Occipital lobe (tissue), 2 donors: Measurements from ENCODE around the gene ANO3. TPM values are rescaled to one million over a fixed set of nuclear protein-coding genes. Genes with fewer than 3 reads are reported as not detected.

Source experiments
- DNase-seq: peaks from one replicate; lab custom pipeline; 2025; lab: John Stamatoyannopoulos, UW
- total RNA-seq: library from RNA; depleted of rRNA; stranded (reverse); fragments of >200 nt; gene quantifications from one replicate; pipeline ENCODE4 v1.2.3, GENCODE V29; 2014

The ANO3 gene
- total RNA-seq, 1 donor from 2014 or later = 6.7 TPM

DNA sequence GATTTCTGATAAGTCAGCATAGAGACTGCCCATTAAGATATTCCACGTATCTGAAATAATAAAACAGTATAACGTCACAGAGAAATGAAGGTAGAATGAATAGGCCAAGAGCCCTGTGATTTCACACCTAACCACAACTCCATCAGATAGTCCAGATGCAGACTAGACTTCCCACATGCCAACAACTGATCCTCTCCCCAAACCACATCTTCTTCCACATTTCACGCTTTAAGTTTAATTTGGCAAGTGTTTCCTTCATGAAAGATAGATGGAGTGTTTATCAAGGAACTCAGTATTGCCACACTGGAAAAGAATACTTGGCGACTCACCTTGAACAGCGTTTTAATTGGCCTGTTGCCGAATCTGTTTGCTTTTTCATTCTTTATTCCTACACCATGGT lies 158.6 kb downstream of the ANO3 start:
- DNase-seq = no peak

DNA sequence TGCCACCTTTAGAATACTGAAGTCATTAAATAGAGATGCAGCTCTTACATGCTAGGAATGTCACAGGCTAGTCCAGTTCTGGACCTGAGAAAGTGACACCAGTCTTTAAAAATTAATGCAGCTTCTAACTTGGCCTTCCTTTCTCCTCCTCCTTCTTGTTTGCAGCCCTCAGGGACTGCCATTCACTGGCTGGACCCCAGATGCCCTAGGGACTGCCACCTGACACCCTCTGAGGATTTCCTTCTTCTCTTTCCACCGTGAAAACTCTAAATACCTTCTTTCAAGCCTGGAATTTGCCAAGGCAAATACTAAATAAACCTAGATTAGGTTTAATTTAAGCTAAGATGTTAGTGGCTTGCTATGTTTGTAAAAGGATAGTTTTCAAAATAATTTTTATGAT lies 161.7 kb downstream of the ANO3 start:
- DNase-seq = no peak

DNA sequence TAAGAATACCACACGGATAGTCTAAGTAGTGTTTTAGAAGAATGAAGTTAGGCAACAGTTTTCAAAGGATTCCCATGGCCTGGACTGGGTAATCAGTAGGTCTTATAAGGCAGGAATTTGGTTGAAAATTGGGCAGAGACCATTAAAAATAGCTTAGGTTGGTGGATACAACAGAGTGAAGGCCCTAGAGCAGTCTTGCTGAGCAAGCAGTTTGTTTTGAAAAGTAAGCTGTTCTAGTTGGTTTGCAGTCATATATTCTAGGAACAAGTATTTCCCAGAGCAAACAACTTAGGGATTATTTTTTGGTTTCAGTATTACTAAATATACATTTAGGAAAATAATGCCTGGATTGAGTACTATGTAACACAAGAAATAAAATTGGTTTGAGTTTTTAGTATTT lies 175.3 kb downstream of the ANO3 start:
- no peak for DNase-seq

DNA sequence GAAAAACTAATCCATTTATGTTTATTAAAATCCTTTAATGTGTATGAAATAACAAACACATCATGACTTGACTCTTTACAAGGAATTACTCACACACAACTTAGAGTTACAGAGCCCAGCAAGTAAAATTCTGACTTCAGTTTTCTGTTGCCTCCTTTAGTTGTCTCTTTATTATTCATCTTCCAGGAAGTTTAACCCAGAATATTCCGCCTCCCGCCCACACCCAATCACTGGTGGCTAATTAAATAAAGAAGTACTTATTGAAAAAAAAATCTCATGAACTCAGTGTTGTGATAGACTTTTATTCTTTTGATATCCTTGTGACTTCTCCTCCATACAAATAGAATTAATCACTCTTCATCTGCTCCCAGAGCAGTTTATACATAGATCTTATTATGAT lies 178.2 kb downstream of the ANO3 start:
- DNase-seq = no peak

DNA sequence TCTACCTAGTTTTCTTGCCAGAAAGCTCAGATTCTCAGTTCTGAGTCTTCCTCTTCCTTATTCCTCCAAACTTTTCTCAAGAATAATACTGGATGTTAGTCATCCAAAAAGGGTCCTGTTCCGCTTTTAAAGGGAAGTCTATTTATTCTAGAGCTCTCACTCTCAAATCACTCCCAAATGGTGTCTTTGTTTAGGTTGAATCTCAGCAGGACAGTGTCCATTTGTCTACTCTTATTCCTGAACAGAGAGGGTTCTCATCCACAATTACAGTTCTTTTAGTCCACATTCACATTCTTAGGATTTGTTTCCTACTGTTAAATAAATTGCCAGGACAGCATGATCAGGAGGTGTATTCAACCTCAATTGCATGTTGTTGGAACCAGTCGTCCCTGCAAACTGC lies 178.8 kb downstream of the ANO3 start:
- no peak for DNase-seq

DNA sequence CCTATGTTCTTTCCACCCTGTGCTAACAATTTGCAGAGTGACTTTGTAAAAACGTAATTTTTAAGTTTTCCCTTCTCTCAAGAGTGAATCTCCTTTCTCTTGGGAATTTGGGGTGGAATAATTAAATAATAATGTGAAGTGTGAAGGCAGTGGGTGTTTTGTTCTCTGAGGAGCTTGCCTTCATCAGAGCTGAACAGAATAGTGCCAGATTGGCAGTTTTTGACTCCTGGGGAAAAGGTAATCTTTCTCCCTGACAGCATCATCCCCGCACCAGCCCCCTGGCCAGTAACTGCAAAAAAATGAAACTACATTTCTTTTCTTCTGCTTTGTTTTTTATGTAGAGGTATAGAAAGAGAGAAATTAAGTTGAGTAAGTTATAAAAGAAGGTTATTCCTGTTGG lies 180.3 kb downstream of the ANO3 start:
- no peak for DNase-seq

DNA sequence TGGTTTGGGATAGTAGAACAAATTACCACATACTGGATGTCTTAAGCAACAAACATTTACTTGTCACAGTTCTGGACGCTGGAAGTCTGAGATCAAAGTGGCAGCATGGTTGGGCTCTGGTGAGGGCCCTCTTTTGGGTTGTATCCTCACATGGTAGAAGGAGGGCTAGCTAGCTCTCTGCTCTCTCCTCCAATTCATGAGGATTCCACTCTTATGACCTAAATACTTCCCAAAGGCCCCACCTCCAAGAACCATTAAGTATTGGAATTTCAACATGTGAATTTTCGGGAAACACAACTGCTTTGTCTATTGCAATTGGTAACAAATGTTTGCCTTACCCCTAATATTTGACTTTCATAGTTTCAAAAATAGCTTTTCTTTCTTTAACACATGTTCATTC lies 187.5 kb downstream of the ANO3 start:
- no peak for DNase-seq

DNA sequence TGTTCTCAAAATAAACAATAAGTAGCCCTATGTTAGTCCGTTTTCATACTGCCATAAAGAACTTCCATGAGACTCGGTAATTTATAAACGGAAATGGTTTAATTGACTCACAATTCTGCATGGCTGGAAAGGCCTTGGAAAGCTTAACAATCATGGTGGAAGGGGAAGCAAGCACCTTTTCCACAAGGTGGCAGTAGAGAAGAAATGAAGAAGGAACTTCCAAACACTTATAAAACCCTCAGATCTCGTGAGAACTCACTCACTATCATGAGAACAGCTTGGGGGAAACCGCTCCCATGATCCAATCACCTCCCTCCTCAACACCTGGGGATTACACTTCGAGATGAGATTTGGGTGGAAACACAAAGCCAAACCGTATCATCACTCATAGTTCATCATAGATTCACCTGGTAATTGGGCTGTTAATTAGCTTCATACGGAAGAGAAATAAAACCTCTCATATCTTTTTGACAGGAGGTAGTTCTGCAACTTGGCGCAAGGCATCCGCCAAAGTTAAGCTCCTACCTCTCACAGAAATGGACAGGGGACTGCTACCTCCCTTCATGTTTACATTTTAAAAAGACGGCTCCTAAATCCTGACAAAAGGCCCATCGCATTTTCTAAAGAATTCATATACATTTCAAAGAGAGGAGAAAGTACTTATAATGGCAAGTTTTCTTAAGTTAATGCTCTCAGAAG lies 191.1 kb downstream of the ANO3 start:
- no peak for DNase-seq

DNA sequence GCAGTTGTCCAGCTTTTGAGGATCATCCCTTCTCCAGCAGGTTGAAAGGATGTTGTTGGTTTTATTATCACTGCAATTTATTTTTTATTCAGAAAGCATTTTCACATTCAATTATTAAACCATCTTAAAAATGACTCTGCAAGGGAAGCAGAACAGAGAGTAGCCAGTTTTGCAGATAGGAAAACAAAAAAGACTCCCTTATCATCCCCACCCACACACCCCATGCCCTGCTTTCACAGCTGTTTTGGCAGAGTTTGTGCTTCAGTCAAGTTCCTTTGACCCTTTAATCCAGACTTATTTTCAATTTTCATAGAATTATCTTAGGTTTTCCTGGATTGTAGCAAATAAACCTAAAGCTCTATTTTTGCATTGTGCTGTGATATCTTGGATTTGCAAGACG lies 195.8 kb downstream of the ANO3 start:
- no peak for DNase-seq

DNA sequence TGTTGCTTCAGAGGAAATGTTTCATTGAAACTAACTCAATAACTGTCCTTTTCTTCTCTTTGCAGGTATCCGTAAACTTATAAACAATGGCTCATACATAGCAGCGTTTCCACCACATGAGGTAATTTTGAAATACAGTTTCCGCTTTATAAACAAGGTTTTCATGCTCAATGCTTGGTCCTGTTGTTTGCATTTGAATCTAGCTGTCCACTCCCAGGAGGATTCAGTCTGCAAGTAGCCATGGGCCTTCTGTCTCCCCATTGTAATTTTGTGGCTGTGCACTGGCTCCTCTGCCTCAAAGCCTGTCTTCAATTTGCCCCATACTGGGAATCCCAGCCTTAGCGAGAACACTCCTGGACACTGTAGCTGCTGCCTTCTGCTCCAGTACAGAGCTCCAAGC lies 205.4 kb downstream of the ANO3 start:
- no peak for DNase-seq

DNA sequence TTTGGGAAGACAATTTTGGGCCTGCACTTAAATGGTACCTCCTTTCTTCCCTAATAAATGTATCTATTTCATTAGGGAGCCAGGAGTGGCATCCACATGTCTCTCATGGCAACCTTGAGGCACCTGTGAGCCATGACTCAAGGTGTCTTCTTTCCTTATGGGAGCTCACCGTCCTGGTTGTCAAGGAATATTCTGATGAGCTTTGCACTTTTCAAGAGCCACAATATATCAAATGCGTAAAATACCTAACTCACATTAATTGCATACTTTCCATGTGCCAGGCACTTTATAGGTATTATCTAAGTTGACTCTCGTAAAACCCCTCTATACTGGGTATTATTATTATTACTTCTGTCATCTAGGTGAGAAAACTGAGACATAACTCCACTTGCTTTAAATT lies 207.6 kb downstream of the ANO3 start:
- DNase-seq = no peak

DNA sequence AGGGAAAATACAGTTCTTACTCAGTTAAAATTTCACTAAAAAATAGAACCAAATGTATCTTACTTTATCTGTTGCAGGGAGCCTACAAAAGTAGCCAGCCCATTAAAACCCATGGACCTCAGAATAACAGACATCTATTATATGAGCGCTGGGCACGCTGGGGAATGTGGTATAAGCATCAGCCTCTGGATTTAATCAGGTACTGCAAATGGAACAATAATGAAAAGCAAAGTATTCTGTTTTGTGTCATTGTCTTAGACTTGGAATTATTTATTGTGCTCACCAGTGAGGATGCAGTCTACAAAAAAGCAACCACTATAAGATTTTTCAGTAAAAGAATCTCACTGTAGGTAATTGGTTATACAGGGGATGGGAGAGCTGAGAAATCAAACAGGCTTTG lies 209.9 kb downstream of the ANO3 start:
- no peak for DNase-seq

DNA sequence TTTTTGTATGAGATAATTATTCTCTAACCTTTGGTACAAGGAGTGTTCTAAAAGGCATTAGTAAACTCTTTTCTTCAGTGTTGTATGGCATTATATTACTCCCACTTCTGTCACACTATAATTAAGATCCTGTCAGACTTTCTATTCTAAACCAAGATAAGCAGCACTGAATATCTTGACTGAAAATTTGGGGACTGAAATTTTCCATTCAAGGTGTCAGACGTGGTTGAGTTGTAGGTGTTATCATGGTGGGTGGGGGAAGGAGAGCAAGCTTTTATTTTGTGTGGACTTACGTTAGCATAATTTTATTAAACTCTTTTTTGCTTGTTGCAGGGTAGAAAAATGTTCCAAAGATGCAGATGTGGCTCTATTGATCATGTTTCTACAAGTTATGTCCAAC lies 217.2 kb downstream of the ANO3 start:
- DNase-seq = no peak

DNA sequence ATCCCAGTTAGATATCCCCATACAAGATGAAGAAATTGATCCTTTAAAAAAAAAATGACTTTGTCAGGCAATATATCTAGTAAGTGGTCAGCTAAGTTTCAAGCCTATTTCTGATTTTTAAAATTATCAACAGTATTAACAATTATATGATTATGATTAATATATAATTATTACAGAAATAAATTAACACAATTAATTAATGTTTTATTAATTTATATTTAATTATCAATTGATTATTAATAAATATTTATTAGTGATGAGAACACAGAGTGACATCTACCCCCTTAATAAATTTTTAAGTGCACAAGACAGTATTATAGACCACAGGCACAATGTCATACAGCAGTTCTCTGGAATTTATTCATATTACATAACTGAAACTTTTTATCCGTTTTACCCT lies 218.1 kb downstream of the ANO3 start:
- no peak for DNase-seq

DNA sequence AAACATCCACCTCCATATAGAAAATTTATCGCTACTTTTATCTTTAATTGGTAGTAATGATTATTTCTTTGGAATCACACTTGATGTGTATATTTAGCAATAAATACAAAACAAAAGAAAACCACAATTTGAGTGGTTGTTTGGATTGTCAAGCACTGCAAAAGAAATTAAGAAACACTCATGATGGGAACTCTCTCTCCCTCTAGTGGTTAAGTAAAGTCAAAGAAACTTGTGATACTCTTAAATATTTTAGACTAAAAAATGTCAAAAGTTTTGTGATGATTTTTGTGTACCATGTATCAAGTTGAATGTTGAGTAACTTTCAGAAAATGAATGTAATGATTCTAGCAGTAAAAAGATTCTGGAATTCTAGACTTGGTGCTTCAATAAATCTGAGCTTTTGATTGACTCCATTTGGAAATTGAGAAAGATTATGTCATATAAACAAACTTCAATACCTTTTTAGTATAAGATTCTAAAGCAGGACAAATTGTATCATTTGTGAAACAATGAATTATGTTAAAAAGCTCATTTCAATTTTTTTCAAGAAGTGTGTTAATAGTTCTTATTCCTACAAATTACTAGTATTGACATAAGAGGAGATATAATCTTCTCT lies 219.4 kb downstream of the ANO3 start:
- DNase-seq = no peak

DNA sequence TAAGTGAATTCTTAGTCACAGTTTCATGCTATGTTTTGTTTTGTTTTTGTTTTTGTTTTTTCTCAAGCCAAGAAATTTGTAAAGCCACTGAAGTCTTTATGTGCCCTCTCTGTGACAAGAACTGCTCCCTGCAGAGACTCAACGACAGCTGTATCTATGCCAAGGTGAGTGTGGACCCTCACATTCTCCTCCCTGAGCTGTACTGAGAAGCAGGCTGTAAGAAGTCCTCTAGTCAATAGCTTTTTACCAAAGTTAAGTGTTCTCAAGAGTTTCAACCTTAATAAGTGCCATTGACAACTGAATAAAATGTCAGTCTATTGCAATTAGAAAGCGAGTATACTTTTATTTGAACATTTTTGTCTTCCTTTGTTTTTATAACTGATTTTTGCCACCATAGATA lies 221.3 kb downstream of the ANO3 start:
- DNase-seq = no peak

DNA sequence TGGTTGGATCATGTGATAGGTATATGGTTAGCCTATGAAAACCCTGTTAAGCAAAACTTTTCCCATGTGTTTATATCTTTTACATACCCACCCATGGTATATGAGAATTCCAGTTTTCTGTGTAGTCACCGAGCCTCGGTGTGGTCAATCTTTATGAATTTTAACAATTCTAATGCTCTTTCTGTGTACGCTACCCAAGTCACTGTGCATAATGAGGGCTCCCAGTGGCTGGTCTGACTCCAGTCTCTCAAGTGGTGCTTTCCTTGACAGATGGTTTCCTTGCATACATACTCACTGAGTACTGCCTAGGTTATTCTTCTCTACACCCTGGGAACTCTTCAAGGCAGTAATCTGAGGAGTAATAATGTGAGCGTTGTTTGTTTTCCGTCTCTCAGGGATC lies 222.5 kb downstream of the ANO3 start:
- DNase-seq = no peak

DNA sequence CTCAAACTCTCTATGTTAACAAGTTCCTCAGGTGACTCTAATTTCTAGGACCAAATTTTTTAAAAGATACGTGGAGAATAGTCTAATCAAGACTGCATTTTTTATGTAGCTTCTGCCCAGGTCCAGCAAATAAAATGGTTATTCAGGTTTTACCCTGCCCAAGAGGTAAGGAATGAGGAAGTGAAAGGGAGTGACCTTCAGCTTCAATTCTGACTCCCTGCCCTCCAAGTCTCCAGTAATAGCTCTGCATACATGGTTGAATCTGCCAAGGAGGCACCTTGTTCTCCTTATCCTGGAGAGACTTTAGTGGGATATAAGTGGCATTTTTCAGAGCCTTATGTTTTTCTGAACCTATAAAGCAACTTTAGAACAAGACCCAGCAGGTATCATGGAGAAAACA lies 224.7 kb downstream of the ANO3 start:
- no peak for DNase-seq

DNA sequence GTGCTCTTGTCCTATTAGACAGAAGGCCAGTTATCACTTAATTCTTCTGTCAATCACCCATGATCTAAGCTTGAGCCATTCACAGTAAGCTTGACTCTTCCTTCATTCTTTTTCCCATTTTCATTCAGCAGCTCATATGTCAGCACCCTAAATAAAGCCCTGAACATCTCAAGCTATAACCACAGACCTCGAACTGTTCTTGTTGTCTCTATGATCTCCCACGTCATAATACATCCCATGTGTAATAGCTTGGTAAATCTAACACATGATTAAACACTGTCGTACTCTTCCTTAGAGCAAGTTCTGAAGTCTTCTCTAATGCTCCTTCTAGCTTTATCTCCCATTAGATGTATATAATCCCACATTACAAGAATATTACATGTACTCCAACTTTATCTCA lies 225.7 kb downstream of the ANO3 start:
- no peak for DNase-seq

DNA sequence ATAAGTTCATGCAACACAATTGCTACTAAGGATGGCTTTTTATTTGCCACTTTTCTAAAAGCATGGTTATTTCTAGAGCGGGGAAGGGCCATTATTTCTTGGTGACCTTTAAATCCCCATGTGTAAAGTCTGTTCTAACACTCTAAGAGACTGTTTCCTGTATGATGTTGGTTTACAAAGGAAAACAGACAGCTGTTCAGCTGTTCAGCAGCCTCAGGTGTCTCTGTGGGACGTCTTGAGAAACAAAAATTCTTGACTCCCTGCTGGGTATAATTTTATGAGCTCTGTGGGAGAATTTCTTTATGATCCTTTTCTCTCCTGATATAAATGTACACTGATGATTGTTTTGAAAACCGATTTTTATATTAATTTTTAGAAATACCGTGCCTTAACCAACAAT lies 226.3 kb downstream of the ANO3 start:
- no peak for DNase-seq

DNA sequence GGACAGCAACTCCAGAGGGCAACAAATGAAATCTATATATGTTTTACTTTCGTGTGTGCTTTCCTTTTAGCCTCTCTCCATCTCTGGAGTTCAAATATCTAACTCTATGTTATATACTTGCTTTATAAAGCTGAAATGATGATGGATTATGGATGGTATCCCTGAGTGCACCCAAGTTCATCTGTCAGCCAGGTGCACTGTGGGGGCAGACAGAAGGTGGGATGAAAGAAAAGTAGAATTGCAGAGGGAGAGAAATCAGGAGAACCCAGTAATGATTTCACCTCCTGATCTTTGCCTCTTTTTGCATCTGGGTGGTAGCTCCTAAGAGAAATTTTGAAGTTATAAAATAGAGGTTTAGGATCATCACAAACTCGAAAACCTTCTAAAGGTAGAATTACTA lies 237.7 kb downstream of the ANO3 start:
- DNase-seq = no peak

DNA sequence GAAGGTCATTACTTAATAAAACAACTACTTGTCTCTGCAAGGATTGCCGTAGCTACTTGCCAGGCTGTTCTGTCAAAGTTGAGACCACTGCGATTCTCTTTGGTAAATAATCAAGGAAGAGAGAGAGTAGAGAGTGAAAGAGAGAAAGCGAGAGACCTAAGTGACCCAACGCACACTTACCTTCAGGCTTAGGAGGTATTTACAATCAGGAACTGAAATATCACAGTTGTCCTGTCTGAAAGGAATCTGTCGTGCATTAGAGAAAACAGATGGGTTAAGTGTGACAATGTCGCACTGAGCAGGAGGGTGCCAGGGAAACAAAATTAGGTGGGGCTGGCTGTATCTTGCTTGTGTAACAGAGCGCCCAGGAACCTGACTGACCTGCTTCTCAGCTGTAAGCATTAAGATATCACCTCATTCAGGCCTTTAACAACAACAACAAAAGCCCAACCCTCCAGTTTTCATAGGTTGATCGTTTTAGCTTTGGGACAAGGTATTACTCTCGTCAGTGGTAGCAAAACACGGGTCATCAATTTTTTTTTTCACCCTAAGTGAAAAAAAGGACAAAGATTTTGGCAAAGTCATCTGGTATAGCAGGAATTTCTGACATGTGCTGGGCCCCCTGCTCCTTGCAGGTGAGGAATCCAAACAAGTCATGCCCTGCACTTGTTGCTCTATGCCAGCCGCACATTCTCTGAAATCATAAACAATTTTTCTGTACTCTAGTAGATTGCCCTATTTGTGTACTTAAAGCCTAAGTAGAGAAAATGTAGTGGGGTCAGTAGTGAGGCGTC lies 240.1 kb downstream of the ANO3 start, which contains the start of gene MUC15:
Gene MUC15, minus strand, starts transcription at position 403 of the 794 bp plus-strand sequence. CDS start 5,169 bp downstream, outside the sequence.
- no peak for DNase-seq
